GM18870 (cell line): Measurements from ENCODE around the gene MB21D2.

Experiments
- ATAC-seq: cut with Tn5 transposase; IDR thresholded peaks from one replicate; pipeline ENCODE4 v1.9.1; 2021; ENCODE audit warnings: moderate library complexity; ENCODE audit not compliant: unreplicated experiment

MB21D2 gene

DNA sequence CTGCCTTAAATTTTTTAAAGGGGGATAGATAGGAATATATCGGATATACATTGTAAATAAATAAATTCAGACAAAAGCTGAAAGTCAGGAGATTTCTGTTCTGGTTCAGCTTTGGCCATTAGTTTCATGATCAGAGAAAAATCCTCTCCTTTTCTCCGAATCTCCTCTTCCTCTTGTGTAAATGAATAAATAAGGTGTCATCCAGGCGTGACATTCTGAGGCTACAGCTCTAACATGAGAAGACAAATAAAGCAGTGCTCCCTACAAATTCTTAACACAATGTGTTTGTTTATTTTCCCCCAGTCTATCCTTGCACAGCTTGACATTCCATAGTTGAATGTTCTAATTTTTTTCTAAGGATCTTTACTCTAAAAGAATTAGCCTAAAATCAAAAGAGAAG lies 9.4 kb upstream of the MB21D2 start:
- ATAC-seq, result no peak

DNA sequence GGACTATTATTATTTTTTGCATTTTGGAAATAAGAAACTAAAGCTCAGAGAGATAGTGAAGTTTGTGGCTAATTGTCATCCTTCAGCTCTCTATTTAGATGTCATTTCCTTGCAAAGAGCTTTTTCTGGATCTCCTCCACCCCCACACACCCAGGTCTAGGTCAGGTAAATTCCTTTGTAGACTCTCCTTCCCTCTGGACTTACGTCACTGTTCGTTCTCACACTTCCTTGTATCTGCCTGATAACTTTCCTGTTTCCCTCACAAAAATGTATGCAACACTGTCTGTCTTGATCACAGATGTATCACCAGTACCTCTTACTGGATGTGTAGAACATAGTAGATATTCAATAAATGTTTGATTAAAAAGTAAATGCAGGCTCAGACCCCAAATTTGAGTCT lies 6.1 kb upstream of the MB21D2 start:
- no peak for ATAC-seq

GRCh38 chr3:192921793-192922192 lies 4.1 kb upstream of the MB21D2 start:
- ATAC-seq, result no peak

DNA sequence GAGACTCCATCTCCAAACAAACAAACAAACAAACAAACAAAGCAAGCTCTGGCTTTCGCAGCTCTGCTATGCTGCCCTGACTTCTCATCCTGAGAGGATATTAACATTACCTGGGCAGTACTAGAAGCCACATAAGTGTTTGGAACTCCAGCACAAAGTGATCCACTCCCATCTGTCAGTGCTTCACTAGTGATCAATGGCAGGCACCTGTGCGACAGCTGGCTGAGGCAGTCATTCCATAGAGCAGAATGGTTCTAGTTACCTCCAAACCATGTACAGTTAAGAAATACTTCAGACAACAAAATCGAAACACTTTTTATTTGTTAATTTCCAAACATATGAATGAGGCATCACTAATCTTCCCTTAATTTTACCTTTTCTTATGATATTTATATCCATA lies 2.8 kb upstream of the MB21D2 start:
- no peak for ATAC-seq

GRCh38 chr3:192919901-192920300 lies 2.2 kb upstream of the MB21D2 start:
- no peak for ATAC-seq

DNA sequence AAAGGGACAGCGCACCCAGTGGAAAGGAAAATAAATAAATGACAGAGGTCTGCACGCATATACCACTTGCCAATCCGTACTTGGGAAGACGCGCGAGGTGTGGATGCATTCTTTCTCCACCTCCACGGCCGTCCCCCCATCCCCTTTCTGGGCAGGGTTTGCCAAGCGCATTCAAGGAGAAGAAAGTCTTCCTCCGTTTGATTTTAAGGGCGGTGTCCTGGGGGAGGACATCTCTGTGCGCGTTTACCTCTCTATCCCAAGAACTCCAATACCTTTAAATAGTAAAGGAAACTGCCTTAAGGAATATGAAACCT lies 576 bp upstream of the MB21D2 start:
- no peak for ATAC-seq

DNA sequence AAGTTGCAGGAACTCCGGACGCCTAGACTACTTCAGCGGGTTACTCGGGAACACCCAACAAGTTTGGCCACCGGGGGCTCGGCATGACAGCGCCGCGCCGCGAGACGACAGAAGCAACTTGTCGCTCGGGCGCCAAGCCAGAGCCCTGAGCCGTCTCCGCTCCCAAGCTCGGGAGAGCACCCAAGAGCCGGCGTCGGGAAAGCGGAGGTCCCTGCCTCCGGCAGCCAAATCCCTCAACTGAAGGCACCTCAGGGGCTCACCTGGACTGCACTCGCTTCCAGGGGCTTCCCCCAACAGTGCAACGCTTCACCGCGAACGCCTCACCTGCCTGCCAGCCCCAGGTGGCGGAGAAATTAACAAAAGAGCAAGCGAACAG lies 640 bp downstream of the MB21D2 start:
- ATAC-seq, result peak; percentile 23

DNA sequence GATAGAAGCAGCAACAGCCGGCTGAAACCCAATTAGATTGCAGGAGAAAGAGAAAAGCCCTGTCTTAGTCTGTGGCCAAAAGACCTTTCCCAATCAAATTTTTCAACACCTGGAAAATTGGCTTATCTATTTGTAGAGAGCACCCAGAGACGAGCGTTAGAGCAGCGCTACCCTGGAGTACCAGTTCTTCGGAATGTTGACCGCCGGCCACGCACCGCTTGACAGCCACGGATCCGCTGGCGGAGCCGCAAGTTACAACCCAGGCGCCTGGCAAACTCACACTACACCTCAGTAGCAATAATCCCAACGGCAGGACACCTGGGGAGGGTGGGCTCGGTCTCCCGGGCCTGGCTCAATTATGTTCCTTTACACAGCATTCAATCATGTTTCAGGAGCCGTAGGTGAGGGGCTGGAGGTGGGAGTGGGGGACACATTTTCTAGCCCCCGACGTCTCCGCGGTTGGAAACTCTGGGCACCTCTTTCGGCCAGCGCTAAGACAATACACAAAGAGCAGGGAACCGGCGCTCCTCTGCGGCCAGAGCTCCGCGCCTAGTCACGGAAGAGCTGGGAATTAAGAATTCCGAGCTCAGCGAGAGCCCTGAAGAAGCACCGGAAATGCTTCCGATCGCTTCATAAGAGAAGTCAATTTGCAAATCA lies 1.2 kb downstream of the MB21D2 start:
- no peak for ATAC-seq

DNA sequence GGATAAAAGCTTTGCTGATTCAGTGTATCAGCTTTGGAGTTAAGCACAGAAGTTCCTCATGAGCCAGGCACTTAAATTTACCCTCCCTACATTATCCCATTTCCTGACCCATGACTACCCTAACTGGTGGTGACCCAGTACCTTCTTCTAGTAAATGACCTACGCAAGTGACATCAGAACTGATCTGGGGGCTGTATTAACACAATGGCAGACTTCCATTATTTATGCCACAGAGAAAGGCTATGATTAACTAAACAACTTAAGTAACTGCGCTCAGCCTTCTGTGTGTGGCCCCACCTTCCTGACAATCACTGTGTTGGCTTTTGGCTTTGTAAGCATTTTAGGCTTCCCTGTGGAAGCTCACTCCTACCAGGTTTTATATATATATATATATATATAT lies 1.9 kb downstream of the MB21D2 start:
- ATAC-seq, result no peak

GRCh38 chr3:192915304-192915703 lies 2.4 kb downstream of the MB21D2 start:
- ATAC-seq, result peak; percentile 31

DNA sequence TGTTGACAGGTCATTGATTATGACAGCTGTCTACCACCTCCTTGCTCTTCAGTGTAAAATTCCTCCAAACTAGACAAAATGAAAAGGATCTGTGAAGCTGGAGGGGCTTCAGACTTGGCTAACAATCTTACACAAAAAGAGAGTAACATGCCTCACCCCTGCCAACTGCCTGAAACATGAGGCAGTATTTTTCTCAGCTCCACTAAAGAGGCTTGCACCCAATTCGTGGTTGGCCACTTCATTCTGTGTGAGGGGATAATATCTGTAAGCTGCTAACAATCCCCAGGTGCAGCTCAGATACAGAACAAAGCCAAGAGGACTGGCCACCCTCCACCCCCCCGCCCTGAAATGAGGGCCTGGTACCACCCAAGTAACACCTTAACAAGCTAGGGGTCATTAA lies 2.8 kb downstream of the MB21D2 start:
- no peak for ATAC-seq

DNA sequence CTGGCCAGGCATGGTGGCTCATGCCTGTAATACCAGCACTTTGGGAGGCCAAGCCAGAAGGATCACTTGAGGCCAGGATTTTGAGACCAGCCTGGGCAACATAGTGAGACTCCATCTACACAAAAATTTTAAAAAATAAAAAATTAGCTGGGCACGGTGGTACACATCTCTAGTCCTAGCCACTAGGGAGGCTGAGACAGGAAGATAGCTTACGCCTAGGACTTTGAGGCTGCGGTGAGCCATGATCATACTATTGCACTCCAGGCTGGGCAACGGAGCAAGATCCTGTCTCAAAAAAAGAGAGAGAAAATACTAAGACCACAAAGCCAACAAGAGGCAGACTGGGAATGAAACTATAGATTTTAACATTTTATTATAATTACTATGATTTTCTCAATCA lies 4.1 kb downstream of the MB21D2 start:
- ATAC-seq, result no peak

DNA sequence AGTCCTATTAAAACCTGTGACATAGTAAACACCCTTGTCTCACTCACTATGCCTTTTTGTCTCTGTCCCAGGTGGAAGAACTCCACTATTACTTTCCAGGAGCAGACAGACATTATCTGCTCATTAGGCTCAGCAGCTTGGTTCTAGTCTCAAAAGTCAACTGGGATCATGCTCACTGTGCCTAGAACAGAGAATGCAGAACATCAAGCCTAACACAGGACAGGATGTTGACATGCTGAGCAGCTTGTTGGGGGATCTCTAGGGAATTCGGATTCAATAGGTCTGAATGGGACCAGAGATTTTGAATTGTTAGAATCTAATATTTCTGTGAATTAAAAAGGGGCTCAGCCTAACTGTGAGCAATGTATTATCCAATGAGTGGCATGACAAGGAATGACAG lies 6.4 kb downstream of the MB21D2 start:
- no peak for ATAC-seq

DNA sequence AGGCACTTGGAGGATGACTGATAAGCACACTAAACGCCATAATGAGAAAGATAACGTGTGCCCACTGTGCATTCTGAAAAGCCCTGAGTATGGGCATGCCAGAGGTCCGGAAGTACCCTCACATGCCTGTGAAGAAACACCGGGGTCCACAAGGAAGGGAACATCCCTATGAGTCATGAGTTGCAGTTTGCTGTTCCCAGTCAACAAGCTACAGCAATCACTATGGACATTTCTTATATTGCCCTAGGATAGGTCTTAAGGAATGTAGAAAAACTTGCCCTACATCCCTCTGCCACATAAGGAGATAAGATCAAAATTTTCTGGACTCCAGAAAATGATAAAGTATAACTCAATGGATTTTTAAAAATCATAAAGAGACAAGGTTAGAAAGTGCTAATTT lies 9.9 kb downstream of the MB21D2 start:
- ATAC-seq, result no peak

DNA sequence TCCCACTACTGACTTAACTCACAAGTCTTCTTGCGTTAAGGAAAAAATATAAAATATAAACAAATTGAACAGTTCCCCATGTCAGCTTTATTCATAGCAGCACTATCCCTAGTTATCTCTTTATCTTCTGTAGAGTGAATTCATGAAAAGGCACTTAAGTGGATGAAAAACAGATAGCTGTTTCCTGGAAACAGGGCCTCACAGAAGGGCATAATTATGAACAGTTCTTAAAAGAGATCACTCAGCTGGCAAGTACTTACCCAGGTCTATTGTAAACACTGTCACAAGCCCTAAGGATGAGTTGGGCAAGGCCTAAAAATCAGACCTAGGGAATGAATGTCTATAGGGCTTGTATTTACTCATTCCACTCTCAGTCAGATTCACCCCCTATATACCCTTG lies 10.7 kb downstream of the MB21D2 start:
- ATAC-seq, result no peak

- no peak for ATAC-seq
Observed at GRCh38 chr3:192905980-192906678, 11.5 kb downstream of the MB21D2 start.

DNA sequence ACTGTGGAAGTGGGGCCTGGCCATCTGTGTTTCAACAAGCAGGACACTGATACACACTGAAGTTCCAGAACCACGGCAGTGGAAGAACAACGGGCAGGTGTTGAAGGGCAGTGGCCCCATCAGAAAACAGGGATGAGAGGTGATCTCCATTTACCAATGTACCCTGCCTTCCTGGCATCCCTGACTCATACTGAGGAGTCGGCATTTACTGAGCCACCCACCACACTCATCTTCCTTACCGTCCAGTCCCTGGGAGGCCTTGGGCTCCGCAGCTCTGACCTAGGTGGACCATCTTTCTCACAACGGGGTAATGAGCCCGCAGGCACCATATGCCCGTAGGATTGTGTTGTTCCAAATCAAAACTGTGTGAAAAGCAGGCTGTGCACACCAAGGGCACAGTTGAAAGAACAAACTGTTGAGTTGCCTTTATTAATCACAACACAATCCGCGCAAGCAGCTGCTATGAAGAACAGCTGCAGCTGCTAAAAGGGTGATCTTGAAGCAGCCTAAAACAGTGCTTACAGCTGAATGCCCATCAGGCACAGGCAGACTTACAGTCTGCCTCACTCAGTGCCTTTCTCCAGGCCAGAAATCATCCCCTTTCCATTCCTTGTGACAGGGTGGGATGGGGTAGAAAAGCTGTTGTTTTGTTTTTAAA lies 12.9 kb downstream of the MB21D2 start:
- ATAC-seq, result no peak

DNA sequence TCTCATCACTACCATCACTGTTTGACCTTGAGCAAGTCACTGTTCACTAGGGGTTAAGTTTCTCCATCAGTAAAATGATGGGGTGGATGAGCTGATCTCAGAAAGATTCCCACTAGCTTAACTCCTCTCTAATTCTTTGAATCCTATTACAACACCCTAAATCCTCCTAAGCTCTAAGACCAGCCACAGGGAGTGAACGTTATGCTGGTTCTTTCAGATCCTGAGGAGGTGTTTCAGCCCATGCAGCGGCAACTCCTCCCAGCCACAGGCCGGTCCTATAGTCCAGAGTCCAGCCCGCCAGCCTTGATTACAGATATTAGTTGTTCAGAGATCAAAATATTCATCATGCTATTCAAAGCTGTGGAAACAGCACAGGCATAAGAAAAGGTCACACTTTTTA lies 15.1 kb downstream of the MB21D2 start:
- ATAC-seq, result no peak

DNA sequence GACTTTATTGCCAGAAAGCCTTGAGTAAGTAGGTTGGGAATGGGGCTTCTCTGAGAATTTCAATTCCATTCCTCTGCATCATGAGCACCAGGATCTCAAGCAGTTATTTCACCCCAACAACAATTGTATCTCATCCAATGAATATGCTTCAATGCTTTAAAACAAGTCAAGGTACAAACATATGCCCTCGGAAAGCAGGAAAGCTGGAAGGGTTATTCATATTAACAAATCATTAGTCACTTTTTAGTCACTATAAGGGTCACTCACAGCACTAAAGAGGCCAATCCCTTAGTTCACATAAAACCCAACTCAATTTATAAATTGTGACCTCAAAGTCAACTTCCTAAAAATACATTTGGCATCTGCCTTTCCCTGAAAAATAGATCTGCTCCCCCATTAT lies 16.2 kb downstream of the MB21D2 start:
- no peak for ATAC-seq

GRCh38 chr3:192899540-192899982 lies 18.1 kb downstream of the MB21D2 start:
- no peak for ATAC-seq

GRCh38 chr3:192897005-192897404 lies 20.7 kb downstream of the MB21D2 start:
- no peak for ATAC-seq

GRCh38 chr3:192896208-192896607 lies 21.4 kb downstream of the MB21D2 start:
- ATAC-seq, result no peak

- ATAC-seq, result no peak
Observed at GRCh38 chr3:192894676-192895075, 23.0 kb downstream of the MB21D2 start.
